ENCODE data around the gene TNFAIP2.
"Not testable (repeated sequence)": the region's sequence is repeated elsewhere in the genome, so short reads cannot be mapped to it uniquely, and the experiment has no call there.

TNFAIP2 gene

GRCh38 chr14:103165323-103165722 lies 42.1 kb downstream of the TNFAIP2 start:
- Histone ChIP-seq H3K36me3 (replicated peaks) (no peaks in the 10 kb centered on the region), H3K9me3 (no peaks in the 10 kb centered on the region), H3K4me3 (no peak overlapping the region), H3K27me3 (ENCODE audit: low read depth) (peaks cover 8% of the 10 kb centered on the region; the same call in 1 of the 2 replicates), H3K4me1 (no peaks in the 10 kb centered on the region)
- no peak for DNase-seq (ENCODE audit: low spot score in 2 of 2)
- in situ Hi-C loops (cut with MboI; ENCODE audit: low sequenced_read_pairs) = no loop called here

GRCh38 chr14:103169954-103170353 lies 46.7 kb downstream of the TNFAIP2 start:
- in situ Hi-C loops (cut with MboI; ENCODE audit: low sequenced_read_pairs) = no loop called here
- Histone ChIP-seq H3K9me3 (no peaks in the 10 kb centered on the region), H3K36me3 (replicated peaks) (no peaks in the 10 kb centered on the region), H3K4me3 (no peak overlapping the region), H3K4me1 (peaks cover 2% of the 10 kb centered on the region; the same call in 1 of the 2 replicates), H3K27me3 (ENCODE audit: low read depth) (peaks cover 7% of the 10 kb centered on the region)
- no peak for DNase-seq (ENCODE audit: low spot score in 2 of 2)

- H3K4me3 ChIP-seq; DNase-seq (ENCODE audit: low spot score in 2 of 2); H3K4me1 ChIP-seq; H3K36me3 ChIP-seq (replicated peaks); H3K9me3 ChIP-seq; H3K27me3 ChIP-seq (ENCODE audit: low read depth); in situ Hi-C loops (cut with MboI; ENCODE audit: low sequenced_read_pairs): not testable (repeated sequence)
These were observed 47.9 kb downstream of the TNFAIP2 start for GRCh38 chr14:103171206-103171605.

- H3K4me3 ChIP-seq = no peak overlapping the region
- in situ Hi-C loops (cut with MboI; ENCODE audit: low sequenced_read_pairs) = no loop called here
- no peaks in the 10 kb centered on the region for H3K36me3 ChIP-seq (replicated peaks)
- DNase-seq (ENCODE audit: low spot score in 2 of 2) = no peak
- peaks cover 7% of the 10 kb centered on the region for H3K27me3 ChIP-seq (ENCODE audit: low read depth)
- no peaks in the 10 kb centered on the region for H3K9me3 ChIP-seq
- H3K4me1 ChIP-seq = peaks cover 2% of the 10 kb centered on the region; the same call in 1 of the 2 replicates
These were observed 49.7 kb downstream of the TNFAIP2 start for GRCh38 chr14:103172921-103173320.

- H3K9me3 ChIP-seq; H3K27me3 ChIP-seq (ENCODE audit: low read depth); H3K4me1 ChIP-seq; H3K4me3 ChIP-seq; DNase-seq (ENCODE audit: low spot score in 2 of 2); H3K36me3 ChIP-seq (replicated peaks); in situ Hi-C loops (cut with MboI; ENCODE audit: low sequenced_read_pairs): not testable (repeated sequence)
These were observed 50.6 kb downstream of the TNFAIP2 start for GRCh38 chr14:103173887-103174286.

- H3K4me1 ChIP-seq; H3K27me3 ChIP-seq (ENCODE audit: low read depth); H3K9me3 ChIP-seq; in situ Hi-C loops (cut with MboI; ENCODE audit: low sequenced_read_pairs); H3K36me3 ChIP-seq (replicated peaks); H3K4me3 ChIP-seq: not testable (repeated sequence)
- peak in 1 of 2 experiments; percentile 56 for DNase-seq (ENCODE audit: low spot score in 2 of 2)
These were observed 52.9 kb downstream of the TNFAIP2 start for GRCh38 chr14:103176176-103176575.

- H3K36me3 ChIP-seq (replicated peaks) = no peaks in the 10 kb centered on the region
- DNase-seq (ENCODE audit: low spot score in 2 of 2) = no peak
- in situ Hi-C loops (cut with MboI; ENCODE audit: low sequenced_read_pairs) = no loop called here
- no peaks in the 10 kb centered on the region; the same call in 1 of the 2 replicates for H3K27me3 ChIP-seq (ENCODE audit: low read depth)
- no peak overlapping the region for H3K4me3 ChIP-seq
- no peaks in the 10 kb centered on the region for H3K4me1 ChIP-seq
- H3K9me3 ChIP-seq = no peaks in the 10 kb centered on the region
These were observed 54.1 kb downstream of the TNFAIP2 start for GRCh38 chr14:103177376-103177775.

GRCh38 chr14:103178521-103178920 lies 55.3 kb downstream of the TNFAIP2 start:
- Histone ChIP-seq H3K9me3 (no peaks in the 10 kb centered on the region), H3K36me3 (replicated peaks) (no peaks in the 10 kb centered on the region), H3K4me3 (no peak overlapping the region), H3K27me3 (ENCODE audit: low read depth) (no peaks in the 10 kb centered on the region; the same call in 1 of the 2 replicates), H3K4me1 (no peaks in the 10 kb centered on the region)
- in situ Hi-C loops (cut with MboI; ENCODE audit: low sequenced_read_pairs) = no loop called here
- no peak for DNase-seq (ENCODE audit: low spot score in 2 of 2)

- Histone ChIP-seq H3K27me3 (ENCODE audit: low read depth) (no peaks in the 10 kb centered on the region), H3K36me3 (replicated peaks) (no peaks in the 10 kb centered on the region), H3K9me3 (no peaks in the 10 kb centered on the region), H3K4me1 (no peaks in the 10 kb centered on the region), H3K4me3 (no peak overlapping the region)
- in situ Hi-C loops (cut with MboI; ENCODE audit: low sequenced_read_pairs) = no loop called here
- DNase-seq (ENCODE audit: low spot score in 2 of 2) = no peak
These were observed 55.8 kb downstream of the TNFAIP2 start for GRCh38 chr14:103179094-103179493.

GRCh38 chr14:103180331-103180730 lies 57.1 kb downstream of the TNFAIP2 start:
- Histone ChIP-seq H3K4me1 (no peaks in the 10 kb centered on the region), H3K9me3 (no peaks in the 10 kb centered on the region), H3K4me3 (no peak overlapping the region), H3K27me3 (ENCODE audit: low read depth) (no peaks in the 10 kb centered on the region), H3K36me3 (replicated peaks) (no peaks in the 10 kb centered on the region)
- DNase-seq (ENCODE audit: low spot score in 2 of 2) = no peak
- in situ Hi-C loops (cut with MboI; ENCODE audit: low sequenced_read_pairs) = no loop called here

GRCh38 chr14:103184046-103184445 lies 60.8 kb downstream of the TNFAIP2 start:
- H3K9me3 ChIP-seq = no peaks in the 10 kb centered on the region
- in situ Hi-C loops (cut with MboI; ENCODE audit: low sequenced_read_pairs) = no loop called here
- no peaks in the 10 kb centered on the region for H3K27me3 ChIP-seq (ENCODE audit: low read depth)
- no peak for DNase-seq (ENCODE audit: low spot score in 2 of 2)
- H3K4me3 ChIP-seq = no peak overlapping the region
- H3K36me3 ChIP-seq (replicated peaks) = no peaks in the 10 kb centered on the region
- H3K4me1 ChIP-seq = peaks cover 3% of the 10 kb centered on the region; the same call in 1 of the 2 replicates

- H3K9me3 ChIP-seq = no peaks in the 10 kb centered on the region
- in situ Hi-C loops (cut with MboI; ENCODE audit: low sequenced_read_pairs) = no loop called here
- H3K27me3 ChIP-seq (ENCODE audit: low read depth) = no peaks in the 10 kb centered on the region
- no peak overlapping the region for H3K4me3 ChIP-seq
- peaks cover 3% of the 10 kb centered on the region; the same call in 1 of the 2 replicates for H3K4me1 ChIP-seq
- peak; percentile 12 to 23 for DNase-seq (ENCODE audit: low spot score in 2 of 2)
- H3K36me3 ChIP-seq (replicated peaks) = no peaks in the 10 kb centered on the region
These were observed 62.1 kb downstream of the TNFAIP2 start for GRCh38 chr14:103185051-103186029.

GRCh38 chr14:103186241-103186822 lies 63.1 kb downstream of the TNFAIP2 start:
- in situ Hi-C loops (cut with MboI; ENCODE audit: low sequenced_read_pairs) = no loop called here
- Histone ChIP-seq H3K27me3 (ENCODE audit: low read depth) (no peaks in the 10 kb centered on the region), H3K4me1 (peaks cover 3% of the 10 kb centered on the region; the same call in 1 of the 2 replicates)

More at GRCh38 chr14:103186241-103186822, 63.1 kb downstream of the TNFAIP2 start:
- Histone ChIP-seq H3K36me3 (replicated peaks) (no peaks in the 10 kb centered on the region), H3K4me3 (no peak overlapping the region), H3K9me3 (no peaks in the 10 kb centered on the region)
- no peak for DNase-seq (ENCODE audit: low spot score in 2 of 2)

All from HAP-1 (cell line).